Neutrophil (primary cell): ENCODE results near the gene CCT6B.

ENCODE experiments used
- H3K27ac ChIP-seq: fragments of 200-600 bp; sonication (generic); 2 replicates; pipeline ENCODE4 v1.5.1; 2016; ENCODE audit warnings: mild to moderate bottlenecking, moderate library complexity
- H3K27me3 ChIP-seq: fragments of 200-600 bp; sonication (generic); 2 replicates; pipeline ENCODE4 v1.6.0; 2016; ENCODE audit warnings: mild to moderate bottlenecking
- H3K36me3 ChIP-seq: fragments of 200-600 bp; sonication (generic); 2 replicates; pipeline ENCODE4 v1.5.1; 2017
- H3K4me1 ChIP-seq, 2 experiments: fragments of 200-600 bp in 1 of 2; sonication (generic) in 1 of 2; 1 replicate in 1 of 2; 2 replicates in 1 of 2; pipeline versions ENCODE4 v1.5.1 to v1.6.1; 2013 to 2016; ENCODE audit warnings: low read depth in 1 of 2, low read length in 1 of 2, mild to moderate bottlenecking in 1 of 2, moderate library complexity in 1 of 2; ENCODE audit not compliant: control insufficient read depth in 1 of 2, insufficient read depth in 1 of 2
- H3K4me3 ChIP-seq, 2 experiments: fragments of 200-600 bp in 1 of 2; sonication (generic) in 1 of 2; 1 replicate in 1 of 2; 2 replicates in 1 of 2; pipeline ENCODE4 v1.5.1; 2013 to 2016; ENCODE audit warnings: low read depth in 1 of 2, low read length in 1 of 2, mild to moderate bottlenecking in 1 of 2, moderate library complexity in 1 of 2
- H3K9me3 ChIP-seq: fragments of 200-600 bp; sonication (generic); 2 replicates; pipeline ENCODE4 v1.5.1; 2016
- CTCF ChIP-seq: fragments of 200-600 bp; sonication (generic); IDR thresholded peaks from 2 replicates; pipeline ENCODE4 v1.5.1; 2016; ENCODE audit warnings: antibody characterized with exemption

CCT6B gene

GRCh38 chr17:34961093-34961911, at the start of gene CCT6B, which contains the start of gene ZNF830:
TSS of gene CCT6B (minus strand) at chr17:34961460. CDS start at chr17:34961393, 67 bp downstream.
TSS of gene ZNF830 (plus strand) at chr17:34961540. CDS start at chr17:34961567, 27 bp downstream.
- peak within 1 kb of the TSS; percentile 95 to 99 for H3K4me3 ChIP-seq
- H3K36me3 ChIP-seq, result peaks cover 21% of the 10 kb centered on the region
- peak within 1 kb of the TSS; percentile 89 for H3K27ac ChIP-seq
- H3K27me3 ChIP-seq, result no peaks in the 10 kb centered on the region
- H3K9me3 ChIP-seq, result no peaks in the 10 kb centered on the region
- TF ChIP-seq CTCF, result peak; percentile 32
- peaks cover 21 to 26% of the 10 kb centered on the region in 2 experiments for H3K4me1 ChIP-seq

- Histone ChIP-seq H3K9me3 (no peaks in the 10 kb centered on the region), H3K4me1 (no peaks in the 10 kb centered on the region), H3K27ac (no peak overlapping the region), H3K4me3 (no peak overlapping the region), H3K36me3 (peaks cover 93% of the 10 kb centered on the region), H3K27me3 (no peaks in the 10 kb centered on the region)
- no peak for TF ChIP-seq CTCF
These were observed 48.8 kb upstream of the CCT6B start for GRCh38 chr17:35010093-35010492.

- Histone ChIP-seq H3K4me3 (no peak overlapping the region), H3K27ac (no peak overlapping the region), H3K4me1 (peaks cover 15 to 22% of the 10 kb centered on the region in 2 experiments), H3K9me3 (no peaks in the 10 kb centered on the region), H3K36me3 (peaks cover 82% of the 10 kb centered on the region), H3K27me3 (no peaks in the 10 kb centered on the region)
- TF ChIP-seq CTCF, result no peak
These were observed 45.7 kb upstream of the CCT6B start for GRCh38 chr17:35006961-35007360.

- H3K9me3 ChIP-seq, result no peaks in the 10 kb centered on the region
- TF ChIP-seq CTCF, result no peak
- no peak overlapping the region for H3K4me3 ChIP-seq
- no peaks in the 10 kb centered on the region for H3K27me3 ChIP-seq
- peak overlapping the region; percentile 34 for H3K27ac ChIP-seq
- peaks cover 15 to 23% of the 10 kb centered on the region in 2 experiments for H3K4me1 ChIP-seq
- H3K36me3 ChIP-seq, result peaks cover 82% of the 10 kb centered on the region
These were observed 45.1 kb upstream of the CCT6B start for GRCh38 chr17:35006345-35006744.

GRCh38 chr17:35003778-35004177, 42.5 kb upstream of the CCT6B start:
- no peak overlapping the region for H3K4me3 ChIP-seq
- H3K27me3 ChIP-seq, result no peaks in the 10 kb centered on the region
- H3K4me1 ChIP-seq, result peaks cover 21 to 31% of the 10 kb centered on the region in 2 experiments
- no peak for TF ChIP-seq CTCF
- peaks cover 67% of the 10 kb centered on the region for H3K36me3 ChIP-seq
- peak overlapping the region; percentile 74 for H3K27ac ChIP-seq
- H3K9me3 ChIP-seq, result no peaks in the 10 kb centered on the region
